OCI-LY3 (cell line): ENCODE data around the gene WTIP.

Experiments used
- H2AFZ ChIP-seq: fragments of 200-600, 300-600 bp; shearing (Covaris generic); 2 replicates; pipeline ENCODE4 v1.6.0; 2014; ENCODE audit warnings: antibody characterized with exemption, low read depth, low read length
- H3K27ac ChIP-seq: fragments of 200-600, 300-600 bp; sonication (generic); 2 replicates; pipeline ENCODE4 v1.5.1; 2014; ENCODE audit warnings: mild to moderate bottlenecking, low read length, moderate library complexity, mixed read lengths
- H3K27me3 ChIP-seq: fragments of 200-600, 300-600 bp; sonication (generic); 2 replicates; pipeline ENCODE4 v1.6.1; 2014; ENCODE audit warnings: low read depth, low read length, mixed read lengths
- H3K36me3 ChIP-seq: fragments of 200-600, 300-600 bp; sonication (generic); replicated peaks from 2 replicates; pipeline ENCODE3; 2014; ENCODE audit warnings: low read depth, low read length, mixed read lengths
- H3K4me1 ChIP-seq: fragments of 300-600, 200-600 bp; sonication (generic); 2 replicates; pipeline ENCODE4 v1.6.1; 2014; ENCODE audit warnings: low read length, mixed read lengths
- H3K4me2 ChIP-seq: fragments of 200-600, 300-600 bp; sonication (generic); 2 replicates; pipeline ENCODE4 v1.6.1; 2014; ENCODE audit warnings: low read length, mixed read lengths
- H3K4me3 ChIP-seq: fragments of 300-600, 200-600 bp; sonication (generic); 2 replicates; pipeline ENCODE4 v1.5.1; 2014; ENCODE audit warnings: antibody characterized with exemption, mild to moderate bottlenecking, low read length, moderate library complexity
- H3K79me2 ChIP-seq: fragments of 300-600, 200-600 bp; shearing (Covaris generic); 2 replicates; pipeline ENCODE4 v1.6.1; 2014; ENCODE audit warnings: mild to moderate bottlenecking, low read length, mixed read lengths
- H3K9ac ChIP-seq: fragments of 300-600, 200-600 bp; shearing (Covaris generic); 2 replicates; pipeline ENCODE4 v1.6.0; 2014; ENCODE audit warnings: mild to moderate bottlenecking, low read length, moderate library complexity
- H3K9me3 ChIP-seq: fragments of 200-600, 300-600 bp; shearing (Covaris generic); 2 replicates; pipeline ENCODE4 v1.6.1; 2014; ENCODE audit warnings: low read length, mixed read lengths; ENCODE audit not compliant: insufficient read depth
- H4K20me1 ChIP-seq: fragments of 200-600, 300-600 bp; sonication (generic); 2 replicates; pipeline ENCODE4 v1.6.1; 2016; ENCODE audit warnings: low read length, mixed read lengths; ENCODE audit not compliant: insufficient read depth
- CTCF ChIP-seq: fragments of 200-600, 300-600 bp; sonication (generic); IDR thresholded peaks from 2 replicates; pipeline ENCODE4 v1.5.1; 2014; ENCODE audit warnings: antibody characterized with exemption, low read length, low read depth
- EZH2phosphoT487 ChIP-seq: fragments of 200-600 bp; shearing (Covaris generic); IDR thresholded peaks from 2 replicates; pipeline ENCODE4 v1.6.1; 2018; ENCODE audit warnings: antibody characterized with exemption, mixed run types, low read depth

WTIP gene

GRCh38 chr19:34560229-34560628 is 78.7 kb downstream of the WTIP start:
- H3K27ac ChIP-seq, result no peak overlapping the region
- no peak overlapping the region for H3K9ac ChIP-seq
- H3K36me3 ChIP-seq, result no peaks in the 10 kb centered on the region
- no peaks in the 10 kb centered on the region for H3K9me3 ChIP-seq
- H4K20me1 ChIP-seq, result no peaks in the 10 kb centered on the region
- H3K4me3 ChIP-seq, result no peak overlapping the region
- no peak for TF ChIP-seq EZH2phosphoT487
- TF ChIP-seq CTCF, result no peak
- H2AFZ ChIP-seq, result no peak overlapping the region
- H3K4me2 ChIP-seq, result no peak overlapping the region
- H3K4me1 ChIP-seq, result no peaks in the 10 kb centered on the region
- H3K27me3 ChIP-seq, result peaks cover 7% of the 10 kb centered on the region; the same call in 1 of the 2 replicates
- H3K79me2 ChIP-seq, result no peaks in the 10 kb centered on the region
